Activated CD4-positive, alpha-beta T cell treated with anti-CD3 and anti-CD28 coated beads for 24 hours (primary cell): ENCODE measurements around the gene C3orf22.

ENCODE experiments used
- DNase-seq, 2 donors: peaks; one replicate each; pipeline ENCODE4 v3.0.0-alpha.2; 2020; ENCODE audit warnings: low read depth in 2 of 2

C3orf22 gene

DNA sequence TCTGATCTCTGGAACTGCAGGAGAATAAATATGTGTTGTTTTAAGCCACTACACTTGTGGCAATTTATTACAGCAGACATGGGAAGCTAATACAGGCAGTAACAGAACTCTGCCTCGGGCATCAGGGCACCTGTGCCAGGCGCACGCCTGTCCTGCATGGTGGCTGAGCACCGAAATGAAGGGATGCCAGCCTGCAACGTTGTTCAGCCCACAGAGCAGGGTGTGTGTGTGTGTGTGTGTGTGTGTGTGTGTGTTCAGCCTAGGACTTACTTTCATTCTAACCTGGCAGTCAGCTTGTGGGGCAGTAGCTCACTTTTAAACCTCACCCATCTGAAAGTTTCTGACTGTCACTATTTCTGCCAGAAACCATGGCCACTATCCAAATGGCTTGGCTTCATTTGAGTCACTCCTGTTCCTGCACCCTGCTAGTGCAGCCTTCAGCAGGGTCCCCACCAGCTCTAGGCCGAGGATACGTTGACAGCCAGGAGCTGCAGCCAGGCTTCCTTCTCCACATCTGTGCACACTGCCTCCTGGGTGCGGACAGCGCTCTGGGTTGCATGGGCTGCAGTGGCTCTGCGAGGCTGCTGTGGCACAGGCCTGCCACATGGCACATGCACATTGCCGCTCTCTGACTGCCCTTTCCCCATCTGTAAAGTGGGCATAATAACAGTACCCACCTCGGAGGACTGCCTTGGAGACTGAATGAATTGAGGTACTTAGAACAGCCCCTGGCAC, 45.6 kb downstream of the C3orf22 start:
- no peak for DNase-seq

DNA sequence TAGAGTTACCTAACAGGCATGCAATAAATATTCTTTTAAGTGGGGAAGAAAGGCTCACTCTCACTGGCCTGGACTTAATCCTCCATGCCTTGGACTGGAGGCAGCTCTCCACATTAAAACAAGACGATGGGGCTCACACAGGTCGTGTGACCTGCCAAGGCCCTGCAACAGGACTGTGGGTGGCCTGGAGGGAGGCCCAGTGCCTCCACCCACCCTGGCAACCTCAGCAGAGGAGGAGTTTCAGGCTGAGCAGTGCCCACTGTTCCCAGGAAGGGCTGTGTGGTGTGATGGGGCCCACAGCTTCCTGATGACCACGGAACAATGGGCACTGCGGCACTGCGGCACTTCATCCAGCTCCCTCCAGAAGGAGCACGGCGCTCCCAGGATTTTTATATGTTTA, 46.7 kb downstream of the C3orf22 start:
- no peak for DNase-seq

DNA sequence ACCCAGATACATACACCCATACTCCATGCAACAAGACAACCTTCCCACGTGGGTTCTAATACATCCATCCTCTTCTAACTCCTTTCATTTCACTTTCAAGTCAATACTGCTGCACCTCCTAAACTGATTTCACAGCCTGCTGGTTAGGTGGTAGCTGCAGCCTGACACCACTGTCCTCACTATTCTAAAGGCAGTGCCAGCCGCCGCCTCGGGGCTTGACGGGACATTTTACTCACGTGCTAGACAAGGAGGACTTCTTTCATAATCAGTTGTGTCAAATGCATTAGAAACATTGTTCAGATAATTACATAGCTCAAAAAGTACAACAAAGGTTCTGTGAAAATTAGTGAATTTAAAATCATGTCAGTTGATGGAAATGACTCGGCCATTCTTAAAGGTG, 47.4 kb downstream of the C3orf22 start:
- no peak for DNase-seq

DNA sequence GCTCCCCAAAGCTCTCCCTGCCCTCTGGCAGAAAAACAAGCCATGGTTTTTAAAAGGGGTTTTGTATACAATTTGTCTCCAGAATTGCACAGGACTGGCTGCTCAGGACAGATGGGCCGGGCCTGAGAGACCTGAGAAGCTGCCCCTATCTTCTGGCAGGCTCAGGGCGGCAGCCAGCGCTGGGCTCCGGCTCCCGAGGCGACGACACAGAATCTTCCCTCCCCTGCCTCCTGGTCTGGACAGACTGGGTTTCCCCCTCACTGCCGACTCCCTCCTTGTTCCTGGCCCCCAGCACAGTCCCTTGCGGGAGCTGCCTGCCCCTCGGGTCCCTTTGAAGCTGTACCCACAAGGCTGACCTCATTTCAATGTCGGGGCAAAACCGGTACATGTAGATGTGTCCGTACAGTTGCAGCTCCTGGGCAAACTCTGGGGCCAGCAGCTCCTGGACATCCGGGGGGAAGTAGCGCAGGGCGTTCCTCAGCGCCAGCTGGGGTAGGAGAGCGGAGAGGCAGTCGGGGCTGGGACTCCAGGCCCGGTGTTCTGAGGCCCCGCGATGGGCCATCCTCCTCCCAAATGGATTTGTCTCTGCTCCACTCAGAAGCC, 48.3 kb downstream of the C3orf22 start:
- DNase-seq = no peak

DNA sequence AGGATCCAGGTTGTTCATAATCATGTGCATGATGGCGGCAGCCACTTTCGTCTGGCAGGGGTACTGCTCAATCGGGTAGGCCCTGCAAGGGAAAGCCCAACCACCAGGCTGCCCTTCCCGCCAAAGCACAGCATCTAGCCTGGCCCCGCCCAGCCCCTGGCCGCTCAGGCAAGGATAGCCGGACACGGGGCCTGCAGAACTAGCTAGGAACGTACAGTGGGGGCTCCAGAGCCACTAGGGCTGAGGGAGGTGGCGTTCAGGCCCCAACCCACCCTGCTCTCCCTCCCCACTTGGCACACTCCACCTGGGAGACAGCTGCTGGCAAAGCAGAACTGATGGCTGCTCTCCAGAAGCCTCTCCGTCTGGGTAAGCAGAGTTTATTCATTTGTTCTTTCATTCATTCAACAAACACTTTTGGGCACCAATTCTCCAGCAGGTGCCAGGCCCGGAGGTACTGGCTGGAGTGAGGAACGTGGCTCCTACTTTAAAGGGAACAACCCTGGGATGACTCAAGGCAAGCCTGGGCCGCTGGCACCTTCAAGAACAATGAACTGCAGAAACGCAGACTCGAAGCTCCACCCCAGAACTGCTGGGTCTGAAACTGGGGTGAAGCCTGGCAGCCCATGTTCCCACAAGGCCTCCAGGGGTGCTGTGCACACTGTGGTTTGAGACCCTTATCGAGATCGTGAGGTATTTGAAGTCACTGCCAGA, 49.0 kb downstream of the C3orf22 start:
- no peak for DNase-seq

DNA sequence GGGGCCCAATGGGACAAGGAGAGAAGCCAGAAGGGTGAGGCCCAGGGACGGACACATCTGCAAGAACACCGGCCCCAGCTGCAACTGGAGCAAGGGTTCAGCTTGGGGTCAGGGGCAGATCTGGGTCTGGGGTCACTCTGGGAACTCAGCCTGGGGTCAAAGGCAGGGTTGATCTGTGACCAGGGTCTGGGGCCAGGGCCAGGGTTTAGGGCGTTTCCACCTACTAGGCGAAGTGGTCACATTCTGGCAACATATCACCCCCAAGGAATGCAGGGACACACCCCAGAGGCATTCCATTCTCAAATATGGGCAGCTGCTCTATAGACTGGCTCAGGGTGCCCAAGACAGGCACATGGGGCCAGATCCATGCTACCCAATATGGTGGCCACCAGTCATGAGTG, 50.2 kb downstream of the C3orf22 start:
- DNase-seq = no peak

DNA sequence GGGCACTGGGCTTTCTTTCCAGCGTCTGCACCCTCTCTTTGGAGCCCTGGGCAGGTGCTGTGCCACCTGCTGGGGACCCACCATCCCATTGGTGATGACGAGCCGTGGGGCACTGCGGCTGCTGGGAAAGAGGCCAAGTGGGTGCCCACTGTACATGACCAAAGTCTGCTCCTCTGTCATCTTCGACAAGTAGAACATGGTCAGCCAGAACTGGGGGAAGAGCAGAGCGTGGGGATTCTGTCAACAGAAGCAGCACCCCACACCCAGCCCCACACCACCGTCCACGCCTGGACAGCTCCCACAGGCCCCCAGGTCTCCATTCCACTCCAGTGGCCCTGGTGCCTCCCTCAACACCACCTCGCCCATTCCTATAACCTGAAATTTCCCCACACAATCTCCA, 50.8 kb downstream of the C3orf22 start:
- DNase-seq = no peak

DNA sequence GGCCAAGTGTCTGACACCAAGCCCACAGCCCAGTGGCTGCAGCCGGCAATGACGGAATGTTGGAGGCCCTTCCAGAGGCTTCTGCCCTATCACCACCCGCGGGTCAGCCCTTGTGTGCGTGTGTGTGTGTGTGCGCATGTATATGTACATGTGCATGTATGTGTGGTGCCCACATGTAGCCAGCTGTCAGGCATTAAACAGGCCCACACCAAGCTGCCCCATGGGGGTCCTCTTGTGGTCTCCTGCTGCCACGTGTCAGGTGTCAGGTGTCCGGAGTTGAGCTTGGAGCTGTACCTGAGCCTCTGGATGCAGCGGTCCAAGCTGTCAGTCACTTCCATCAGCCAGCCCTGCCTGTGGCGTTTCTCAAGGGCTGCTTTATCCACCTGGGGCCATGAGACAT, 55.0 kb downstream of the C3orf22 start:
- no peak for DNase-seq

DNA sequence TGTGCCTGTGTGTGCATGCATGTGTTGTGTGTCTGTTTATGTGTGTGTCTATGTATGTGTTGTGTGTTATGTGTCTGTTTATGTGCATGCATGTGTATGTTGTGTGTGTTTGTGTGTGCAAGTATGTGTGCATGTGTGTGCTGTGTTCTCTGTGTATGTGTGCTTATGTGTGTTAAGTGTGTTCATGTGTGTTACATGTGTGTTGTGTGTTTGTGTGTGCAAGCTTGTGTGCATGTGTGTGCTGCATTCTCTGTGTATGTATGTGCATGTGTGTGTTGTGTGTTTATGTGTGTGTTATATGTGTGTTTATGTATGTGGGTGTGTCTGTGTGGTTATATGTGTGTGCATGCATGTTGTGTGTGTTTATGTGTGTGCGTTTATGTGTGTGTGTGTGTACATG, 56.1 kb downstream of the C3orf22 start:
- DNase-seq = no peak

DNA sequence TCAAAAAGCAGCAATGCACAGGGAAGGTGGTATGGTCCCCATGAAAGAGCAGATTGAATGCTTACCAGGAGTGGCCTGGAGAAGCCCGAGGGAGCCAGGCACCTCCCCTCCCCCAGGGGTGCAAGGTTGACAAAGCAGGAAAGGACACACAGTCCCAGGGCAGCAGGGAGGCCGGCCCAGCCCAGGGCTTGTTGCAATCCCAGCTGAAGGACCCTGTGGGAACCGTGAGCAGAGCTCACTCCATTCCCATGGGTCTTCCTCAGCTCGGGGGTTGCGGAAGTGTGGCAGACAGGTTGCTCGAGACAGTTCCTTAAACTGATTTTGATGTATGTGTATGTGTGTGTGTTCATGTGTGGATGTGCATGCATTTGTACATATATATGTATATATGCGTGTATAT, 57.0 kb downstream of the C3orf22 start:
- no peak for DNase-seq

DNA sequence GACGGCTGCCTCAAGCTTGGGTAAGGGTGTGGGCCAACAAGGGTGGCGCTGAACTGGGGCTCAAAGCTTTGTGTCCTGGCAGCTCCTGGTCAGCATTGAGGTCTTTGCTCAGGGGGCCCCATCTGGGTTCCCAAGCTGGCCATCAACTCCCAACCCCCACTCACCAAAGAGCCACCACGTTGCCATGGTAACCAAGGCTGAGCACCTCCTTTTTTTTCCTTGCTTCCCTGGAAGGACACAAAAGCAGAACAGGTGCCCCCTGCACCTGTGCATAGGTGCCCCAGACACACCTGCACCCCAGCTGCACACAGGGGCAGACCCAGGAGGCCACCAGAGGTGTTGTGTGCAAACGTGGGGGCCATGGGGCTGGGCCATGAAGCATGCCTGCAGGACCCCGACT, 57.7 kb downstream of the C3orf22 start:
- DNase-seq = no peak

DNA sequence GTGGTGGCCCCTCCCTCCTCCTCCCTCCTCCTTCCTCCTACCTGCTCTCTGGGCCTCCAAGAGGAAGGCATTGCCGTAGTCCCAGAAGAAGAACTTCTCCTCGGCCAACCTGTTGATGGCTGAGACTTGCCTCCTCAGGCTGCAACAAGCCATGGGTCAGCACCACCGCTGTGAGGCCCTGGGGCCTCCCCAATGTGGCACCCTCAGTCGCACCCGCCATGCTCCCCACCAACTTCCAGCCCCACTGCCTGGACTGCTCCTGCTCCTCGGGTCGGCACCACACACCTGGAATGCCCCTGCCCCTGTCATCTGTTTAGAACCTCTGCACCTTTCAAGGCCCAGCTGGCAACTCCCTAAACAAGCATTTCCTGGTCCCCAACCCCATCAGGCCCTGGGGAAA, 58.7 kb downstream of the C3orf22 start:
- no peak for DNase-seq
